Amniotic stem cell (primary cell): Measurements from ENCODE around the gene TGM3.

ENCODE experiments used
- DNase-seq: peaks from one replicate; lab custom pipeline; 2025; lab: John Stamatoyannopoulos, UW

Gene TGM3

DNA sequence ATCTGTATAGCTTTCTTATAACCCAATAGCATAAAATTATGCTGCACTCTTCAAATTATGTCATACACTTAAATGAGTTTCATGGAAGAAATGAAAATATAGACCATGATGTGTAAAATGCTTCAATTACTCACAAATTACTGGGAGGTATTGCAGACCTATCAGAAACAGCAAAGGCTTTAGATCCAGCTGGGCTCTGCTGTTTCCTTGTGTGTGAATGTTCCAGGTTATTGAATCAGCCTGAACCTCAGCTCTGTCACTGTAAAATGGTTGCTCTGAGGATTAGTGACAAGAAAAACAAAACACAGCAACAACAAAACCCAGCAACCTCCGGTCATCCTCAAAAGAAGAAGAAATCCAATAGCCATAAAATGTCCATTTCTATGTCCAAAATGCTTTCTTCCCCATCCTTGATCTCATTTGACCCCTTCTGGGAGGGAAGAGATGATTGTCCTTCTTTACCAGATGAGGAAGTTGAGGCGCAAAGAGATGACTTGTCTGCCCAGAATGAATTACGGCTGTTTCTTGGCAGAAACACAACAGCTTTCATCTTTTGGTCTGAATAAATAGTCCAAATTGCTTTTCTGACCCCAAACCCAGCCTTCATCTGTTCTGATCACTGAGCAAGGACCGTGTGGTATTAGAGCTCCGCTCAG, 42.7 kb downstream of the TGM3 start:
- DNase-seq = no peak

DNA sequence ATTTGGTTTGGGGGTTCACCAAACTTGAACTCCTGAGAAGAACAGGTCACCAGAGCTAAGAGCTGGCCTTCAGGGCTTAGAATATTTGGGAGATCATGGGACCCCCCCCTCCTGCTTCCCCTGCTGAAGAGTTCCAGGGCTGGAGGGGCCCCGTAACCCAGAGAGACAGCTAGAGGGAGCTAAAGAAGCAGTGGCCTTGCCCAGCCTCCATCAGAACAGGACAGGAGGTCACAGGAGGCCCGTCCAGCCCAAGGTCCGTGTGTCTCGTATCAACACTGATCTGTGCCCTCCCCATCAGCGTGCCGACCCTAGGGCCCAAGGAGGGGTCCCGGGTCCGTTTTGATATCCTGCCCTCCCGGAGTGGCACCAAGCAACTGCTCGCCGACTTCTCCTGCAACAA, 44.3 kb downstream of the TGM3 start:
- no peak for DNase-seq

DNA sequence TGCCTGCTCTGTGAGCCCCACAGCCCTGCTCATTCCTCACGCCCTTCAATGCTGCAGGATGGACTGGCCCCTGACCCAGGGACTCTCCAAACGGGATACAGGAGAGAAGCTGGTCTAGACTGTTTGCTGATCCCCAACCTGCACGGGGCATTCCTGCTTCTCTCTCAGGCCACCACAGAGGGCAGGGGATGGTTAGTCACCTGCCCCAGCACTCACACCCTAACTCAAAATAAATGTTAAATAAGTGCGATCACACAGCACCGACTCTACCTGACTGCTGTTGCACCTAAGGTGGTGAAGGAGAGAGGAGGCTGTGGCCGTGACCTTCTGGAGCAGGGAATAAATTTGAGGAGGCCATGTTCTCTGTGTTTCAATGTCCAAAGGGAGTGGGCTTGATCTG, 45.0 kb downstream of the TGM3 start:
- no peak for DNase-seq

DNA sequence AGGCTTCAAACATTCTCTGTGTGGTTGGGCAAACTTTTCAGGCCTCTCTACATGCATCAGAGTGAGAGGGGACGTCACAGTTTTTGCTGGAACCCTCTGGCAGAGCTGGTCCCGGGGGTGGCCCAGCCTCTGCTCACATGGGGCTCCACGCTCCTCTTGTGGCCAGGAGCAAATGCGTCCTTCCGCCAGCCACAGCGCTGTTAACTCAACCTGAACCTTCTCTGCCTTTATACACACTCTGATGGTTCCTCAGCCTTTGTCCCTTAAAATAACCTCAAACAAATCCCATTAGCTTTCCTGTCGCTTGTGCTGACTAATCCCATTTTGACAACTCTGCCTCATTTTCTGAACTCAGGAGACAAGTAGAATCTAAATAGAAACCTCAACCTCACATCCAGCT, 45.5 kb downstream of the TGM3 start:
- DNase-seq = no peak

DNA sequence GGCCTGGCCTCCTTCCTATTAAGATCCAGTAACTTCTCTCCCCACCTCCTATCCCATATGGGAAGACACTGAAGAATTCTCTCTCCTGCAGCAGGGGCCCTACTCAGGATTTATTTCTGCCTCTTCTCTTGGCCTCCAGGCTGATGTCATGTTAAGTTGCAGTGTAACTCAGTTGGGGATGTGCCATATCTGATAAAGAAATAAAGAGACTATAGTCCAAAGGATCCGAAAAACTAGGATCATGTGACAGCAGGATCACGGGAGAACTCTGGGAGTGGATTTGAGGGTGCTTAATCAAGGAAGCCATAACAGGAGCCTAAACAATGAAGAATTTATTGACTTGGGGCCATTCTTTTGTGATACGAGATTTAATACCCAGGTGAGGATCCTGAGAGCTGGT, 46.4 kb downstream of the TGM3 start:
- DNase-seq = no peak

DNA sequence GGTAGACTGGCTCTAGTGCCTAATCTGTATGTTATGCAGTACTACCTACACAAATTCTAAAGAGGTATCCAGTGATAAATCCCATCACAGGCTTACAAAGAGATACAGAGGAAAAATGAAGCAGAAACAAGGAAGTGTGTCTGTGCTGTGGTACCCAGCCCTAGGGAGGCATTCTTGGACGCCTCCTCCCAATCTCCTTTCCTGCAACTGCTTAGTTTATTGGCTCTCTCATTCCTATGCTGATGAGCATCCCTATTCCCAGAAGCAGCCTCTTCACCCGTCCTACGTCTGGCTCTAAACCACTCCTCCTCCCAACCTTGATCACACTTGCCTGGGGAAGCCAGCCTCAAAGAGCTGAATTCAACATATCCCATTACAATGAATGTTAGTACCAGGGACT, 50.4 kb downstream of the TGM3 start:
- DNase-seq = no peak

DNA sequence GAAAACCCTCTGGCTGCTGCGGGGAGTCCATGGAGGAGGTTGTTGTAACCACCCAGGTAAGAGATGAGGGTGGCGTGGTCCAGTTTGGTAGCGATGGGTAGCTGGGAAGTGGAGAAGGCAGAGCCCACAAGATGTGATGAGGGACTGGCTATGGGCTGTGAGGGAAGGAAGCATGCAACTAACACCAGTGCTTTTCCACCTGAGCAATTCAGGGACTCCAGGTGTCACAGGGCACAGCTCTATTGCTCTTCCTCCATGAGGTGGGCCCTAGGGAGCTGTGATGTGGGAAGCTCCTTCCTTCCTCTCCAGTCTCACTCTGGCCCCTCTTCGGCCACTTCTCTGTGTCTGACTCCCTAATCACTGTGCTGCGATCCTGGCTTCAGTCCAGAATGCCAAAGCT, 52.5 kb downstream of the TGM3 start:
- DNase-seq = no peak

DNA sequence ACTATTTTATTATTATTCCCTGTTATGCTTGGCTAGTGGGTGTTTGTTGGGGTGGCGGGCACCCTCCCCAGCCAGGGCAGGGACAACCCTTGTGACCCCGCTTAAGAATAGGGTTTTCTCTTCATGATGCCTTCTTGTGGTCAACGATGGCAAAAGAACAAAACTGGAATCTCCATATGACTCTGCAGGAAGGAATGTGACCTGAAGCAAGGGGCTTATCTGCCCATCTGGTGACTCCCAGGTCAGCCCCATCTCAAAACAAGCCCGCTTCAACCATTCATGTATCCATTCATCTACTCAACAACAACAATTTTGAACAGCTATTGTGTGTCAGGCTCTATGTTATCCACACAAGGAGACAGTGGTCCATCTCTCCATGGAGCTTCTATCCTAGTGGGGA, 54.0 kb downstream of the TGM3 start:
- DNase-seq = no peak

DNA sequence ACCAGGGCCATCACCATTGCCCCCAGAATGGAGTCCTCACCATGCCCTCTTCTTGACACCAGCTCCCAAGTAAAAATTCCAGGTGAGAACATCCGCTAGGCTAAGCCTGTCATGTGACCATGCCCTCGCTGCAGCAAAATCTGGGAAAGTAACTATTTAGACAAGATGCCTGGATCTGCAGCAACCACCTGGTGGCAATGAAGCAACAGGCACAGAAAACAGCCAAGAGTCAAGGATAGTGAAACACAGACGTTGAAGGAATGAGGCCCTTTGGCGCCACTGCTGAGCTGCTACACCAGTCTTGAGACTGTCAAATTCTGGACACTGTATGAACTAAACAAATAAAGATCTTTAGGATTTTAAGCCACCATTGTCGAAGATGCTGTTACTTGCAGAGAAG, 54.8 kb downstream of the TGM3 start:
- DNase-seq = no peak

DNA sequence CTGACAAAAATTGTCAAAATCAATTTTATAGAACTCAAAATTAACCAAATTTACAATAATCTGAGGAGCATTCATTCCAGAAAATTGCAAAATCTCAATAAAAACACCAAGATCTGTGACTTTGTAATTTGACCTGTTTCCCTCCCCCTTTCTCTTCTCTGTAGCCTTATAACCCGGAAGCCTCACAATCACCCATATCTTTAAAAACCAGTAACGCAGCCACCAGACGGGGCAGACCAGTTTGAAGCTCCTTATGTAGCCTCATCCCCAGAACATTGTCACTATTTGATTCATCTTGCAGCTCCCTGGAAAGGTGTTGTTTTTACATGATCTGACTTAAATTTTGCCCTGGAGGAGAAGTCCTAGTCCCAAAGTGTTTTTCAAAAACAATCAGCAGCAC, 57.4 kb downstream of the TGM3 start:
- DNase-seq = no peak

DNA sequence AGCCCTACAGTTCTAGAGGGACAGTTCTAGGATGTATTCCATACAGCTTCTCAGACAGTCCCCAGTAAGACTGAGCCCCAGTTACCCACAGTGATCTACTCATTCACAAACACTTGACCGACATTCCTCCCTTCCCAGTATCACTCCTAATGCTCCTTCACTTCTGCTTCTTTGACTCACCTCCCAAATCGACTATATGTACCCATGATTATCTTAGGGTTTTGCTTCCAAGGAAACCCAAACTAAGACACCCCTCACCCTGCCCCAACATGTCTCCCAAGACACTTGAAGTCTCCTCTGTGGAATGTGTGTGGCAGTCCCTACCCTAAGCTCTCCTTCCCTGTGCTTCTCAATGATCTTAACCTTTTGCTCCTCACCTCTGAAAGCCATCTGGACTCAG, 61.3 kb downstream of the TGM3 start:
- no peak for DNase-seq

DNA sequence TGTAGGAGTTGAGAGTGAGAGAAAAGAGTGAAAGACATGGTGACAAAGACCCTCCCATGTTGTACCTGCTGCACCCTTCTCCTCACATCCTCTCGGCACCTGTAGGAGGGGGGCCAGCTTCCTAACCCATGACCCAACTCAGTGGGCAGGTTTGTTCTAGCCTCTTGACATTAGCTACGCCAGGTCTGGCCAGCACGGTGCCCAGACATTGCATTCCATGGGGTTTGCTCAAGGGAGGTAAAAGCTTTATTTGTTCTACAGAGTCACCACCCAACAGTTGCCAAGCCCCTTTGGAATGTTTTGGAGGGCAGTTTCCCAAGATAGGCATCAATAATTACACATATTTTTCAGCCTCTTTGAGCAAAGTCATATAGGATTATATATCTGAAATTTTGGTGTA, 62.2 kb downstream of the TGM3 start:
- no peak for DNase-seq

DNA sequence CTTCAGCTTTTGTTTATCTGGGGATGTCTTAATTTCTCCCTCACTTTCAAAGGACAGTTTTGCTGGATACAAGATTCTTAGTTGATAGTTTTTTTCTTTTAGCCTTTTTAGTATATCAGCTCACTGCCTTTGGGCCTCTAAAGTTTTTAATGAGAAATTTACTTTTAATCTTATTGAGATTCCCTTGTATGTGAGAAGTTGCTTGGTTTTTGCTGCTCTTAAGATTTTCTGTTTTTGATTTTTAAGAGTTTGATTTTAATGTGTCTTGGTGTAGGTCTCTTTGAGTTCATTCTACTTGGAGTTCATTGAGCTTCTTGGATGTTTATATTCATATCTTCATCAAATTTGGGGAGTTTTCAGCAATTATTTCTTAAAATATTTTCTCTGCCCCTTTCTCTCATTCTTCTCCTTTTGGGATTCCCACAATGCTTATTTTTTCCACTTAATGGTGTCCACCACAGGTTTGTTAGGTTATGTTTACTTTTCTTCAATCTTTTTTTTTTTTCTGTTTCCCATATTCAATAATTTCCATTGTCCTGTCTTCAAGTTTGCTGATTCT, 65.3 kb downstream of the TGM3 start:
- no peak for DNase-seq

DNA sequence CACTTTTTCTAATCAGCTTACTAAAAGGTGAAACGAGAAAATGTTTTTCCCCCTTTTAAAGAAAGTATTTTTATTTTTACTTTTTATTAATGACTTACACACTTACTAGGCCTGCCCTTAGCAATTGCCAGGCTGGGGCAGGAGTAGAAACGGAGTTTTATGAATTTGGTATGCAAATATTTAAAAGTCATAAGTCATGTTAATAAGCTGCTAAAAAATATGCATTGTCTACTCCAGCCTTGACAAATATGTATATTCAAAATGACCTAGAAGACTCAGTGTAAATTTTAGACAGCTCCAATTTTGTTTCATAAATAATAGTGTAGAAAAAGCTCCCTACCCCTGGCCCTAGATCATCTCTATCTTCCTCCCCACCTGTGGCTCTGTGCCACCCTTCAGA, 67.4 kb downstream of the TGM3 start:
- DNase-seq = no peak

DNA sequence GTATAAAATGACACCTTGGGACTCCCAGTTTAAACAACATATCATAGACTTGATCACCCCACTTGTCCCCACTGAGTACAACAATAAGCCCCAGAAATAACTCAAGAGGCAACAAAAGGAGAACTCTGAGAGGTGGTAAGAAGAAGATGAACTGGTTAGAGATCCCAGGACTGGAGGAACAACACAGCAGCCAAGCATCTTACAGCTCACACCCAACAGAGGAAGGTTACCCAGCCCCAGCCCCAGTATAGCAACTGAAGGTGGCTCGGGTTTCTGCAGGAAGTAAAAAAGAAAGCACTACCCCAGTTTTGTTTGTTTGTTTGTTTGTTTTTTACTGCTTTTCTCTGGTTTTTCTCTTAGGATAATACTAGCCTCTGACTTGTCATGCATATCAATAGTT, 67.8 kb downstream of the TGM3 start:
- no peak for DNase-seq

DNA sequence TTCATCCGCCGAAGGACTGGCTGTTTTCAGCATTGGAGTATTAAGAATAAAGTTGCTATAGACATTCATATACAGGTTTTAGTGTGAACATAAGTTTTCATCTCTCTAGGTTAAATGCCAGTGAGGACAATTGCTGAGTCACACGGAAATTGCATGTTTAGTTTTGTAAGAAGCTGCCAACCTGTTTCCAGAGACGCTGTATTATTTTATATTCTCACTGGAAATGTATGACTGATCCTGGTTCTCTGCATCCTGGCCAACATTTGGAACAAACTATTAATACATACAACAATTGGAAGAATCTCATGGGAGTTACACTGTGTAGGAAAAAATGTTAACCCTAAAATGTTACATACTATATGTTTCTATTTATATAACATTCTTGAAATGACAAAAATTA, 68.2 kb downstream of the TGM3 start:
- no peak for DNase-seq

DNA sequence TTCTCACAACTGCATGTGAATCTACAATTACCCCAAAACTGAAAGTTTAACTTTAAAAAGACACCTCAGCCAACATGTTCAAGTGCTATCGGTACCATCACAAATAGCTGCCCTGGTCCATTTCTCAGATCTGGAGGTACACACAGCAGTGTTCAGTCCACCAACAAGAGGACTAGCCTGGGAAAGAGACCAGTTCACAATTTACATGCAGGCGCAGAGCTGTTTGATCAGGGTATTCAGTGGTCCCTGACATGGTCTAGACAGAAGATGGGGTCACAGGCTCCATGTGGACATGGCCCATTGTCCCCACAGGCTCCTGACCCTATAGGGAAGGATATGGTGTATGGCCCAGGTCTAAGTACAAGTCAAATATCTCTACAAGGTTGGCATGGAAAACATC, 69.3 kb downstream of the TGM3 start:
- DNase-seq = no peak

DNA sequence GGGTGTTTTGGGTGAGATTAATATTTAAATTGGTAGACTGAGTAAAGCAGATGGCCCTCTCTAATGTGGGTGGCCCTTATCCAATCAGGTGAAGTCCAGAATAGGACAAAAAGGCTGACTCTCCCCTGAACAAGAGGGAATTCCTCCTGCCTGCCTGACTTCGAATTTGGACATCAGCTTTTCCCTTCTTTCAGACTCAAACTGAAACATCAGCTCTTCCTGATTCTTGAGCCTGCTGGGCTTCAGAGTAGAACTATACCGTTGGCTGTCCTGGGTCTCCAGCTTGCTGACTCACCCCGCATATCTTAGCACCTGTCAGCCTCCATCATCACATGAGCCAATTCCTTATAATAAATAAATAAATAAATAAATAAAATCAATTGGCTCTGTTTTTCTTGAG, 69.9 kb downstream of the TGM3 start:
- DNase-seq = no peak

DNA sequence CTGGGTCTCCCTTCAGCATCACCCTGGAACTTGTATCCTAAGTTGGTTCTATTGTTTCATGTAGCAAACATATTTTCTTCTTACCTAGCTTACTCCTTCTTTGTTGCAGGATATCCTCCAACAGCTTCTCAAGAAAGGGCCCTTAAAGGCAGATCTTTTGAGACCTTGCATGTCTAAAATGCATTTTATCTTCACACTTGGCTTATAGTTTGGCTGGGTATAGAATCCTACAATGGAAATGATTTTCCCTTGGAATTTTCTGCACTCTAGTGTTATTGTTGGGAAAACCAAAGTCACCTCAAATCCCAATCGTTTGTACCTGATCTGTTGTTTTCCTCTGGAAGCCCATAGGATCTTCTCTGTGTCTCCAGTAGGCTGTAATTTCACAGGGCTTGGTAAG, 72.8 kb downstream of the TGM3 start:
- DNase-seq = no peak

DNA sequence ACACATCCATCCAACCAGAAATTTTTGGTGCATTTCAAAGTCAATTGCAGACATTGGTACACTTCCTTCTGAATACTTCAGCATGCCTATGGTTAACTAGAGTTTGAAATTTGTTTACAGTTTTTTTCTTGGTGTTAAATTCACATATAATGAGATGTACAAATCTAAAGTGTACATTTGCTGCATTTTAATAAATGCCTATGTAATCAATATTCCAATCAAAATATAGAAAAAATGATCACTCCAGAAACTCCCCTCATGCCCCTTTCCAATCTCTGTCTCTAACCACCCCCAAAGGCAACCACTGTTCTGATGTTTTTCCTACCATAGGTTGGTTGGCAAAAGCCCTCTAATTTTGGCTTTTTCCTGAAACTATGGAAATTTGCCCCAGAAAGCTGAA, 77.3 kb downstream of the TGM3 start:
- DNase-seq = no peak

DNA sequence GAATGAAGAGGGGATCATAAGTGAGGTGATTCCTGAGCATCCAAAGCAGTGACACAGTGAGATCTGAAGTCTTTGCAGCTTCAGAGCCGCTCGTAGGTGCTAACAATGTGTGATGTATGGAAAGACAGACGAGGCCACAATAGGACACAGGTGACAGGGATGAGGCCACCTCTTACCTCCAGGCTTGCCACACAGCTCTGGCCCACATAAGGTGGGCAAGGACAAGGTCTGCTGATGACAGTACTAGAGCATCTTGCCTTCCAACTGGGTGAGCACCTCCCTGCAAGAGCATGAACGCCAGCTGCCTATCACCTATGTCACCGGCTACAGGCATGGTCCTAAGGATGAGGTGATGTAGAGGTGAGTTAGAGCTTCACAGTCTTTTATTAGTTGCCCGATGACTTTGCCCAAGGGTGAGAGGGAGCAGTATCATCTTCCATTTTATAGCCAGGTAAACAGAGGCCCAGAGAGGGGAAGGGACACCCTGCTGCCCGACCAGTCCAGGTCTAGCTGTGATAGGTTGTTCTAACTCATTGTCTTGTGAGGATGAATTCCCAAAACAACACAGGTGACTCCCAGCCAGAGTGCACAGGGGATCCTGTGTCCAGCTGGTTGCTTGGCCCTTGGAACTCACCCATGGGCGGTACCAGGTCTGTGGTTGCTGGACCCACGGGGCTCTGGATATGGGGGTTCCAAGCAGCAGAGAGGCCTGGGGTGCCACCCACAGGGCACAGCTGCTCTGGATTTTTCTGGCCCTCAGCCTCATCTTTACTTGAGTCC, 78.7 kb downstream of the TGM3 start:
- DNase-seq = no peak

DNA sequence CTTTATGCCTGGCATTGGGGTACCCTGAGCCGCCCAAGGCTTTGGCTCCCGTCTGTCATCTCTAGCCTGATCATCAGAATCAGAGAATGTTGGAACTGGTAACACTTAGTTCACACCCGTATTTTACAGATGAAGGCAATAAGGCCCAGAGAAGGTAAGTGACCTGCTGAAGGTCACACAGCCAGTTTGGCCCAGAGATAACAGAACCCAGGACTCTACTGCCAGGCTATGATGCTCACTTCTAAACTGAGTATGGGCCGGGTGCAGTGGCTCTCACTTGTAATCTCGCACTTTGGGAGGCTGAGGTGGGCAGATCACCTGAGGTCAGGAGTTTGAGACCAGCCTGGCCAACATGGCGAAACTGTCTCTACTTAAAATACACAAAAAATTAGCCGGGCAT, 83.1 kb downstream of the TGM3 start:
- DNase-seq = no peak

DNA sequence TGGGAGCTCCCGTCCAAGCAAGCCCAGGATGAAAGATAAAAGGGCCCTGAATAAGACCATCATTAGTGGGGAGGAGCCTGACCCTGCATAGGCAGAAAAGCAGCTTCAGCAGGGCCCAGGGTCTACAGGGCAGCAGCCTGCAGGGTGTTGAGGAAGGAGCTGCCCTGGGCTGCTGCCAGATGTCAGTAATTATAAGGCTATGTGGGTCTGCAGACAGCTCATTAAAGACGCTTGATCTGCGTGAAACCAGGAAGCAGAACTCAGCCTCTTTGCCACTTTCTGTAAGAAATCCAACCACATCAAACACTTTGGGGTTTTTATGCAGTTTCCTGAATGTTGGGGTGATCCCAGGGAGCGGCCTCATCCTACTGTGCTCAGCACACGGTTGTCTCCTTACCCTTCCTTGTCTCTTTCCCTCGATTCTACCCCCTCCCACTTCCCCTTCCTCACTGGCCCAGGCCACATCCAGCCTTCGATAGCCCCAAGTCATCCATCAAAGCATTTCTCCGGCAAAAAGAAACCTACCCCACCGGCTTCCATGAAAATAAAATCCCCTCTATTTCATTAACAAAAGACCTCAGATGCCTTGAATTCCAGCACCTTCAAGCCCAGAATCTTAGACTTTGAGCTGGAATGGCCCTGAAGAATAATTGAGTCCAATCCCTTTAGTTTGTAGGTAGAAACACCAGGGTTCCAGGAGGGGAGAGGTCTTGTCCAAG, 83.9 kb downstream of the TGM3 start:
- no peak for DNase-seq
